Neuronal stem cell (in vitro differentiated cells): Measurements from ENCODE around the gene GNAQ.

Experiments used
- DNase-seq: peaks from one replicate; pipeline ENCODE4 v3.0.0-alpha.2; 2013; ENCODE audit warnings: low spot score
- H2AFZ ChIP-seq: one replicate; pipeline ENCODE4 v1.6.1; 2013; ENCODE audit warnings: mild to moderate bottlenecking, low read length, inconsistent platforms
- H2AK5ac ChIP-seq: 2 replicates; pipeline ENCODE4 v1.6.1; 2013; ENCODE audit warnings: low read depth, mild to moderate bottlenecking, inconsistent platforms, low read length, moderate library complexity, mixed read lengths
- H2BK120ac ChIP-seq: 2 replicates; pipeline ENCODE4 v1.6.1; 2013; ENCODE audit warnings: low read depth, mild to moderate bottlenecking, inconsistent platforms, low read length, moderate library complexity, mixed read lengths
- H2BK12ac ChIP-seq: one replicate; pipeline ENCODE4 v1.6.1; 2013; ENCODE audit warnings: low read length, inconsistent platforms
- H2BK15ac ChIP-seq: 2 replicates; pipeline ENCODE4 v1.6.1; 2013; ENCODE audit warnings: mild to moderate bottlenecking, low read length, inconsistent platforms, mixed read lengths
- H2BK5ac ChIP-seq: one replicate; pipeline ENCODE4 v1.6.1; 2013; ENCODE audit warnings: inconsistent platforms, mild to moderate bottlenecking, low read length, moderate library complexity
- H3K14ac ChIP-seq: one replicate; pipeline ENCODE4 v1.6.1; 2013; ENCODE audit warnings: low read length, inconsistent platforms
- H3K18ac ChIP-seq: 2 replicates; pipeline ENCODE4 v1.6.1; 2013; ENCODE audit warnings: low read length, inconsistent platforms
- H3K23ac ChIP-seq: 2 replicates; pipeline ENCODE4 v1.6.1; 2013; ENCODE audit warnings: low read depth, mild to moderate bottlenecking, mixed read lengths, low read length, inconsistent platforms; ENCODE audit not compliant: poor library complexity
- H3K27ac ChIP-seq: replicated peaks from 3 replicates; pipeline ENCODE4 v1.5.1; 2013; ENCODE audit warnings: low read length, inconsistent platforms
- H3K27me3 ChIP-seq, 3 experiments: 2 replicates each; pipeline ENCODE4 v1.6.1; 2013; ENCODE audit warnings: low read length in 3 of 3, mild to moderate bottlenecking in 2 of 3, inconsistent platforms in 1 of 3, low read depth in 1 of 3, mixed read lengths in 1 of 3, moderate library complexity in 1 of 3; ENCODE audit not compliant: control insufficient read depth in 3 of 3, insufficient read depth in 3 of 3
- H3K36me3 ChIP-seq, 2 donors: replicated peaks in 1 of 2; 2 replicates each; pipeline ENCODE4 v1.6.1; 2013; ENCODE audit warnings: low read length in 2 of 2; ENCODE audit not compliant: control insufficient read depth in 2 of 2, insufficient read depth in 2 of 2
- H3K4ac ChIP-seq: 2 replicates; pipeline ENCODE4 v1.6.1; 2013; ENCODE audit warnings: inconsistent platforms, mild to moderate bottlenecking, low read length, moderate library complexity
- H3K4me1 ChIP-seq, 2 donors: 1 replicate in 1 of 2; 2 replicates in 1 of 2; pipeline ENCODE4 v1.6.1; 2013; ENCODE audit warnings: low read length in 2 of 2, low read depth in 1 of 2; ENCODE audit not compliant: control insufficient read depth in 2 of 2, insufficient read depth in 1 of 2
- H3K4me2 ChIP-seq: one replicate; pipeline ENCODE4 v1.6.1; 2013; ENCODE audit warnings: mild to moderate bottlenecking, low read length, inconsistent platforms; ENCODE audit not compliant: insufficient read depth, poor library complexity, severe bottlenecking
- H3K4me3 ChIP-seq, 2 donors: 2 replicates each; pipeline ENCODE4 v1.5.1; 2013; ENCODE audit warnings: low read length in 2 of 2, mild to moderate bottlenecking in 2 of 2, inconsistent platforms in 1 of 2, moderate library complexity in 1 of 2
- H3K79me1 ChIP-seq: one replicate; pipeline ENCODE4 v1.6.1; 2013; ENCODE audit warnings: low read depth, mild to moderate bottlenecking, inconsistent platforms, low read length, moderate library complexity
- H3K9ac ChIP-seq: one replicate; pipeline ENCODE4 v1.6.1; 2013; ENCODE audit warnings: mild to moderate bottlenecking, low read depth, low read length, inconsistent platforms; ENCODE audit not compliant: poor library complexity
- H3K9me3 ChIP-seq, 2 donors: replicated peaks in 1 of 2; 2 replicates each; pipeline versions ENCODE3 to v1.6.1; 2013; ENCODE audit warnings: low read length in 2 of 2, mild to moderate bottlenecking in 2 of 2, inconsistent platforms in 1 of 2, low read depth in 1 of 2, mixed read lengths in 1 of 2, moderate library complexity in 1 of 2; ENCODE audit not compliant: control insufficient read depth in 2 of 2, insufficient read depth in 1 of 2
- H4K8ac ChIP-seq: one replicate; pipeline ENCODE4 v1.6.1; 2013; ENCODE audit warnings: low read depth, mild to moderate bottlenecking, inconsistent platforms, low read length, moderate library complexity
- H4K91ac ChIP-seq: one replicate; pipeline ENCODE4 v1.6.1; 2013; ENCODE audit warnings: low read length, low read depth, mild to moderate bottlenecking, inconsistent platforms; ENCODE audit not compliant: poor library complexity
- WGBS, 2 donors: extraction: QIAGEN DNeasy Blood & Tissue Kit; methylation state at CpG; one replicate each; pipeline ENCODE4 v1.1.7; 2013; ENCODE audit warnings: missing lambda C conversion rate in 2 of 2, mixed read lengths in 1 of 2; ENCODE audit not compliant: insufficient read length in 2 of 2, insufficient replicate concordance in 1 of 2; ENCODE audit errors: extremely low coverage in 2 of 2; 5-methylcytosine and 5-hydroxymethylcytosine counted together

The GNAQ gene

DNA sequence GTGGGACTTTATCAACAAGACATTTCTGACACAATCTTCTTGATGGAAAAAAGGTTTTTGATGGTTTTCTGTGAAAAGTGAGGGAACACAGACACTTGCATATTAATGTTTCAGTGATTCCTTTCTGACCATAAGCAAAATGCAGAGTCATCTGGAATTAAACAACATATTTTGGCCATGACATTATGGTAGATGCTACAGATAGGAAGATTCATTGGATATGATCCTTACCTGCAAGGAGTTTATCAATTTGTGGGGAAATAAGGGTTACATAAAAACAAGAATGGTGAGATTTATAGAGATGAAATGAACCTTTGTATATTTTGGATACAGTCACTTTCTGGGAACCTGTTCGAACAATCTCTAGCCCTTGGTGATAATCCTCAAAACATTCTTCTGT, 228.2 kb downstream of the GNAQ start:
- Histone ChIP-seq H3K36me3 (peaks cover 0 to 5% of the 10 kb centered on the region in 2 donors), H3K79me1 (peaks cover 1% of the 10 kb centered on the region), H2BK120ac (no peak overlapping the region), H2BK5ac (no peak overlapping the region), H3K23ac (no peak overlapping the region), H4K91ac (no peak overlapping the region), H3K4me2 (no peak overlapping the region), H3K27ac (no peak overlapping the region), H2AFZ (no peak overlapping the region), H3K14ac (no peak overlapping the region), H3K9ac (no peak overlapping the region), H3K9me3 (no peaks in the 10 kb centered on the region), H2BK15ac (no peak overlapping the region), H3K27me3 (no peaks in the 10 kb centered on the region), H2BK12ac (no peak overlapping the region), H4K8ac (no peak overlapping the region), H3K4me3 (no peak overlapping the region), H3K4ac (no peak overlapping the region), H2AK5ac (no peak overlapping the region), H3K18ac (no peak overlapping the region), H3K4me1 (no peaks in the 10 kb centered on the region)
- no CpG with 5 or more reads among the region's 1 CpG for WGBS, 2 donors
- no peak for DNase-seq

DNA sequence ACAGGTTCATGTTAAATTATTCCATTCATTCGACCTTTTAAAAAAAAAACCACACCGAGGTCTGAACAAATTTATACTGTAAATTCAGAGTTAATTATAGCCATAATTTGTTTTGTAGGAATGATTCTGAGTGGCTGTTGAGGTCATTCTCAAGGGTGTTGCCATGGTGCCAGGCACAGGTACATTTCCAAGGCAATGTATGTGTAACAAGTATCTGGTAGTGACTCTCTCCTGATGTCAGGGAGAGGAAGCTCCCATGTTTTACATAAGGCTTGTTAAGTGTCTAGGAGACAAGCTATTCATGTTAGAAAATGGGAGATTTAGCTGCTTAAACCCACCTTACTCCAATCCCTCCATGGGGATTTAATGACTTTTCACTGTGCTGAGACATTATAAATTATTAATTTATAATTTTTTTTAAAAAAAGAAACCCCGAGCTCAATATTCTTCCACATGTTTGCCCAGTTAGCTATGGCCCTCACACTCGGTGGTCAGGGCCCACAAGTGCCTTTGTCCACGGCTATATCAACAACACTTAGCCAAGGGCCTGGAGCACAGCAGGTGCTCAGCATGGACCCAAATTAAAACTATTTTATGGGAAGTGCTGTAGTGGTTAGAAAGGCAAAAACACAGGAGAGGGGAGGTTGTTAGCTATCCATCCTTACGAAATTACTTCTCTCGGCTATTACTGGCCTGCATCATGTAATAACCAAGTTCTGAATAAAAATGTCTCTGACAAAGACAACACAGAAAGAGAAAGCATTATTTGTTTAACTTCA, 228.9 kb downstream of the GNAQ start:
- Histone ChIP-seq H2BK12ac (no peak overlapping the region), H2AK5ac (no peak overlapping the region), H3K36me3 (peaks cover 0 to 3% of the 10 kb centered on the region in 2 donors), H3K9me3 (no peaks in the 10 kb centered on the region), H3K27me3 (no peaks in the 10 kb centered on the region), H4K91ac (no peak overlapping the region), H3K4me3 (no peak overlapping the region), H3K79me1 (peaks cover 1% of the 10 kb centered on the region), H3K4me1 (no peaks in the 10 kb centered on the region), H3K23ac (no peak overlapping the region), H2BK5ac (no peak overlapping the region), H3K9ac (no peak overlapping the region), H3K4ac (no peak overlapping the region), H3K4me2 (no peak overlapping the region), H3K18ac (no peak overlapping the region), H3K27ac (no peak overlapping the region), H3K14ac (no peak overlapping the region), H4K8ac (no peak overlapping the region), H2AFZ (no peak overlapping the region), H2BK15ac (no peak overlapping the region), H2BK120ac (no peak overlapping the region)
- WGBS, 2 donors: no CpG with 5 or more reads among the region's 7 CpGs
- DNase-seq: no peak

DNA sequence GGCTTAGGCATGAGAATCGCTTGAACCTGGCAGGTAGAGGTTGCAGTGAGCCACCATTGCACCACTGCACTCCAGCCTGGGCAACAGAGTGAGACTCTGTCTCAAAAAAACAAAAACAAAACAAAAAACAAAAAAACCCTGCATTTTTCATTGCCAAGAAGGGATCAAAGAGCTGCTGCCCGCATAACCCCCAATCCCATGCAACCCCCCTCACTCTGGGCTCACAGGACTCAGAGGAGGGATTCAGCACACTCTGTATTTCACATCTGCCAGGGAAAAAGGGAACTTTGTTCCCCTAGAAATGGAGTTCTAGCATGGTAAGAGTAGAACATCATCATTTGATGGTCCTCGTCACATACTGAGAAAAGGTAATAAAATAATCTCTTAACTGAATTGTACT, 229.5 kb downstream of the GNAQ start:
- Histone ChIP-seq H4K91ac (no peak overlapping the region), H3K36me3 (peaks cover 0 to 9% of the 10 kb centered on the region in 2 donors), H3K23ac (no peak overlapping the region), H3K4me3 (no peak overlapping the region), H3K4me1 (no peaks in the 10 kb centered on the region), H2AK5ac (no peak overlapping the region), H3K9me3 (no peaks in the 10 kb centered on the region), H3K4me2 (no peak overlapping the region), H3K4ac (no peak overlapping the region), H3K9ac (no peak overlapping the region), H2BK12ac (no peak overlapping the region), H3K27ac (no peak overlapping the region), H2BK15ac (no peak overlapping the region), H3K14ac (no peak overlapping the region), H4K8ac (no peak overlapping the region), H3K27me3 (no peaks in the 10 kb centered on the region), H3K79me1 (peaks cover 1% of the 10 kb centered on the region), H3K18ac (no peak overlapping the region), H2BK5ac (no peak overlapping the region), H2AFZ (no peak overlapping the region), H2BK120ac (no peak overlapping the region)
- WGBS, 2 donors: no CpG with 5 or more reads among the region's 3 CpGs
- no peak for DNase-seq

DNA sequence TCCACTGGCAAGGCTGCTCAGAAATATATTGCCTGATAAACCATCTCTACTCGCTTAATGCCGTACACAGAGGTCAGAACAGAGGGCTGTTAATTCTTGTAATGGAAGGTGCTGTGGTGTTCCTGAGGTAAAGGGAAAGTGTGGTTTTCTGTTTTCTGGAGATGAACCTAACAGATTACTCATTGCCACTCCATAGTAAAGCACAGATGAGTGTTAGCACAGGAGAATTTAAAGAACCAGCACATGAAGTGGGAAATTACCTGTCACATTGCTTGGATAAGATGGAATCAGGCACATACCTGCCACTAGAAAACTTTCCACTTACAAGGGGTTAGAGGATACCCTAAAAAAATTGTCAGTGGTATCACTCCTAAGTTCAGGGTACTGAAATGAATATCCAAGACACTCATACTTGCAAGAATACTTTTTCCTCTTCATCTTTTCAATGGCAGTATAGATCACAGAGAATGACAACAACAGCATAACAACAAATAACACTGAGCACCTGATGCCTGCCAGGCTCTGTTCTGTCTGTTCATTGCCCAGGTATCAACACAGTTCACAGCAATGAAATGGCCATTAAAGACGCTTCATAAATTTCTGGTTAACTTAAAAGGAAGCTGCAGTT, 230.6 kb downstream of the GNAQ start:
- Histone ChIP-seq H2AK5ac (no peak overlapping the region), H4K91ac (no peak overlapping the region), H3K23ac (no peak overlapping the region), H3K4ac (no peak overlapping the region), H2BK12ac (no peak overlapping the region), H3K27me3 (no peaks in the 10 kb centered on the region), H3K27ac (no peak overlapping the region), H3K79me1 (peaks cover 1% of the 10 kb centered on the region), H2AFZ (no peak overlapping the region), H3K4me2 (no peak overlapping the region), H3K14ac (no peak overlapping the region), H2BK120ac (no peak overlapping the region), H3K9ac (no peak overlapping the region), H2BK15ac (no peak overlapping the region), H2BK5ac (no peak overlapping the region), H3K18ac (no peak overlapping the region), H4K8ac (no peak overlapping the region), H3K36me3 (peaks cover 0 to 9% of the 10 kb centered on the region in 2 donors), H3K4me3 (no peak overlapping the region), H3K4me1 (no peaks in the 10 kb centered on the region), H3K9me3 (no peaks in the 10 kb centered on the region)
- DNase-seq: no peak
- no CpG with 5 or more reads among the region's 3 CpGs for WGBS, 2 donors
